GM12878 (cell line): ENCODE measurements around the gene FAM162A. TPM values are rescaled to one million over a fixed set of nuclear protein-coding genes. Genes with fewer than 3 reads are reported as not detected.

Experiments used
- CBFB ChIP-seq: IDR thresholded peaks from 2 replicates; pipeline ENCODE4 v1.6.1; 2016; ENCODE audit warnings: antibody characterized with exemption, low read depth
- CTCF ChIP-seq, 3 experiments: IDR thresholded peaks in 2 of 3; conservative IDR thresholded peaks in 1 of 3; 2 replicates each; pipeline ENCODE4 v1.5.1; 2011; ENCODE audit warnings: low read depth in 3 of 3, low read length in 3 of 3, mild to moderate bottlenecking in 3 of 3, control low read depth in 2 of 3, moderate library complexity in 2 of 3, inconsistent platforms in 1 of 3, mixed read lengths in 1 of 3; ENCODE audit not compliant: control insufficient read depth in 2 of 3, insufficient read depth in 1 of 3; ENCODE audit errors: extremely low read depth in 1 of 3
- DPF2 ChIP-seq: fragments of 450-650 bp; IDR thresholded peaks from 2 replicates; pipeline ENCODE4 v1.6.1; 2017; ENCODE audit warnings: mild to moderate bottlenecking
- IKZF2 ChIP-seq, 2 experiments: fragments of 450-650 bp; IDR thresholded peaks; 2 replicates each; pipeline ENCODE4 v1.6.1; 2017; ENCODE audit warnings: mild to moderate bottlenecking in 2 of 2, moderate library complexity in 2 of 2
- IRF5 ChIP-seq: fragments of 450-650 bp; IDR thresholded peaks from 2 replicates; pipeline ENCODE4 v1.6.1; 2017; ENCODE audit warnings: borderline replicate concordance
- KAT2A ChIP-seq: conservative IDR thresholded peaks from 2 replicates; pipeline ENCODE4 v1.6.1; 2011; ENCODE audit warnings: low read depth, low read length; ENCODE audit not compliant: control insufficient read depth
- MLLT1 ChIP-seq: fragments of 450-650 bp; IDR thresholded peaks from 2 replicates; pipeline ENCODE4 v1.6.1; 2016; ENCODE audit warnings: mild to moderate bottlenecking
- NR2C1 ChIP-seq: fragments of 450-650 bp; IDR thresholded peaks from 2 replicates; pipeline ENCODE4 v1.6.1; 2017; ENCODE audit warnings: antibody characterized with exemption, mild to moderate bottlenecking, moderate library complexity
- POLR2A ChIP-seq: IDR thresholded peaks from 2 replicates; pipeline ENCODE4 v1.6.1; 2011; ENCODE audit warnings: low read depth, mild to moderate bottlenecking, low read length
- POU2F2 ChIP-seq: IDR thresholded peaks from 3 replicates; pipeline ENCODE4 v1.6.1; 2011; ENCODE audit warnings: low read depth, mild to moderate bottlenecking, low read length, borderline replicate concordance
- STAT1 ChIP-seq: fragments of 450-650 bp; conservative IDR thresholded peaks from 2 replicates; pipeline ENCODE4 v1.6.1; 2014; ENCODE audit warnings: antibody characterized with exemption, mild to moderate bottlenecking
- TCF7 ChIP-seq: IDR thresholded peaks from 2 replicates; pipeline ENCODE4 v1.6.1; 2014; ENCODE audit warnings: antibody characterized with exemption, borderline replicate concordance
- ZNF207 ChIP-seq: fragments of 450-650 bp; IDR thresholded peaks from 2 replicates; pipeline ENCODE4 v1.6.1; 2014; ENCODE audit warnings: antibody characterized with exemption, mild to moderate bottlenecking, borderline replicate concordance
- ZNF592 ChIP-seq: fragments of 450-650 bp; IDR thresholded peaks from 2 replicates; pipeline ENCODE4 v1.6.1; 2017; ENCODE audit warnings: mild to moderate bottlenecking, moderate library complexity
- ZNF687 ChIP-seq: fragments of 450-650 bp; IDR thresholded peaks from 2 replicates; pipeline ENCODE4 v1.6.1; 2017; ENCODE audit warnings: mild to moderate bottlenecking, moderate library complexity
- polyA plus RNA-seq, 11 experiments: library from polyadenylated mRNA; depleted of rRNA in 4 of 11; unstranded in 6 of 11; stranded (reverse) in 5 of 11; fragments of >200 nt; fragmentation: Nextera tagmentation in 4 of 11; fragmentation: Illumina TruSeq in 1 of 11; extraction: Ambion mirVana in 4 of 11; extraction: Trizol in 1 of 11; gene quantifications; 1 replicate in 1 of 11; 2 replicates in 10 of 11; pipeline versions ENCODE4 v1.2.1 to v1.2.3, GENCODE V29; 2011 to 2016; ENCODE audit warnings: inconsistent platforms in 2 of 11, missing spikeins in 2 of 11, low read depth in 1 of 11
- total RNA-seq, 4 experiments: library from RNA; depleted of rRNA in 3 of 4; stranded (reverse); fragments of >200 nt in 3 of 4; fragmentation: Illumina TruSeq in 1 of 4; extraction: Trizol in 1 of 4; gene quantifications; 2 replicates each; pipeline versions ENCODE4 v1.2.1 to v1.2.3, GENCODE V29; 2013 to 2021

Gene FAM162A
- total and polyA plus RNA-seq, 10 of the 15 experiments (the other 5 are each of a cell fraction or from before 2014, with no cell fraction given): 59.2 to 346 (median 149) TPM

- peak; percentile 81; the same call in 1 of the 2 replicates for TF ChIP-seq STAT1
- peak; percentile 55 to 77 (median 61); a peak in 5 of 6 replicates for TF ChIP-seq CTCF (IDR thresholded peaks at IDR 0.05 in 2 of 3, conservative IDR thresholded peaks at IDR 0.05 in 1 of 3; ENCODE audit: control insufficient read depth in 2 of 3, extremely low read depth in 1 of 3, insufficient read depth in 1 of 3, low read depth in 3 of 3, low read length in 3 of 3)
- TF ChIP-seq KAT2A: no peak
- peak; percentile 97 for TF ChIP-seq ZNF687
- peak; percentile 92 for TF ChIP-seq DPF2
- peak; percentile 42; the same call in 1 of the 2 replicates for TF ChIP-seq ZNF592
- TF ChIP-seq MLLT1: peak; percentile 53; the same call in 1 of the 2 replicates
- peak; percentile 94 to 95 for TF ChIP-seq IKZF2 (IDR thresholded peaks at IDR 0.05)
- no peak for TF ChIP-seq TCF7
- TF ChIP-seq CBFB: 0 out of 2 replicates have a peak, but pooled peaks have one; percentile 29
- TF ChIP-seq POLR2A: peak; percentile 96
- peak; percentile 50; the same call in 2 of the 3 replicates for TF ChIP-seq POU2F2
- TF ChIP-seq NR2C1: no peak
- TF ChIP-seq ZNF207: peak; percentile 54; the same call in 1 of the 2 replicates
- no peak for TF ChIP-seq IRF5
Measured at GRCh38 chr3:122383771-122384697, at the start of gene FAM162A (continued).
